K562 (cell line): Measurements from ENCODE around the gene GPAT3. TPM values are rescaled to one million over a fixed set of nuclear protein-coding genes. Genes with fewer than 3 reads are reported as not detected.

ENCODE experiments used
- ATAC-seq: fragments of 200-7000 bp; cut with Tn5 transposase; 3 replicates; pipeline ENCODE4 v1.9.1; 2020; ENCODE audit warnings: moderate library complexity
- BruUV-seq: library from RNA; stranded (reverse); fragments of 400-500 nt; replicated peaks from 2 replicates; lab custom pipeline; 2021; lab: Mats Ljungman, UMichigan
- CTCF ChIA-PET: fragments of 300-600 bp; formaldehyde crosslinking; extraction: SDS; loops from one replicate; lab custom pipeline; 2021; ENCODE audit warnings: low intra/inter-chr PET ratio; lab: Yijun Ruan, JAX
- POLR2A ChIA-PET: fragments of 300-600, 350-650 bp; sonication (Branson Sonifier 250); formaldehyde crosslinking; extraction: SDS; loops from one replicate; lab custom pipeline; 2021; ENCODE audit warnings: antibody characterized with exemption, inconsistent platforms; lab: Yijun Ruan, JAX
- DNase-seq, 4 experiments: peaks; one replicate each; pipeline versions ENCODE4 v3.0.0 to v3.0.0-alpha.2; 2011 to 2018; ENCODE audit warnings: low spot score in 3 of 4, mixed read lengths in 3 of 4; ENCODE audit errors: extremely low read depth in 1 of 4
- FAIRE-seq: peaks from 2 replicates; lab custom pipeline; 2011; peaks lifted over from hg19 to GRCh38; lab: Jason Lieb, UNC
- H2AFZ ChIP-seq: 2 replicates; pipeline ENCODE4 v1.6.0; 2011; ENCODE audit warnings: low read depth, low read length, control low read depth, inconsistent platforms
- H3K27ac ChIP-seq: fragments of 200-600 bp; 3 replicates; pipeline ENCODE4 v1.8.0; 2011; ENCODE audit warnings: low read depth, mild to moderate bottlenecking, control low read depth, inconsistent platforms, low read length, moderate library complexity, mixed read lengths; ENCODE audit errors: extremely low read depth
- H3K27me3 ChIP-seq, 2 experiments: fragments of 300-600 bp in 1 of 2; 2 replicates in 1 of 2; 3 replicates in 1 of 2; pipeline versions ENCODE4 v1.6.0 to v1.8.0; 2011; ENCODE audit warnings: inconsistent platforms in 2 of 2, low read length in 2 of 2, mild to moderate bottlenecking in 1 of 2, mixed read lengths in 1 of 2, moderate library complexity in 1 of 2; ENCODE audit not compliant: control insufficient read depth in 2 of 2, insufficient read depth in 2 of 2
- H3K36me3 ChIP-seq: fragments of 300-600 bp; 3 replicates; pipeline ENCODE4 v1.8.0; 2011; ENCODE audit warnings: mild to moderate bottlenecking, low read length, inconsistent platforms; ENCODE audit not compliant: control insufficient read depth, insufficient read depth
- H3K4me1 ChIP-seq, 2 experiments: fragments of 200-600 bp in 1 of 2; replicated peaks in 1 of 2; 2 replicates in 1 of 2; 3 replicates in 1 of 2; pipeline versions ENCODE4 v1.5.1 to v1.8.0; 2011; ENCODE audit warnings: inconsistent platforms in 2 of 2, low read length in 2 of 2, mild to moderate bottlenecking in 1 of 2, mixed read lengths in 1 of 2, moderate library complexity in 1 of 2; ENCODE audit not compliant: control insufficient read depth in 2 of 2, insufficient read depth in 2 of 2
- H3K4me2 ChIP-seq: 2 replicates; pipeline ENCODE4 v1.6.1; 2011; ENCODE audit warnings: low read length, control low read depth, inconsistent platforms, mixed read lengths; ENCODE audit not compliant: insufficient read depth
- H3K4me3 ChIP-seq: fragments of 200-600 bp; sonication (generic), shearing (Covaris generic); 2 replicates; pipeline ENCODE4 v1.5.1; 2016; ENCODE audit warnings: control low read depth, inconsistent platforms
- H3K79me2 ChIP-seq: fragments of 200-600 bp; 3 replicates; pipeline ENCODE4 v1.8.0; 2011; ENCODE audit warnings: low read length, inconsistent platforms; ENCODE audit not compliant: control insufficient read depth, insufficient read depth
- H3K9ac ChIP-seq, 2 experiments: 2 replicates each; pipeline versions ENCODE4 v1.6.0 to v1.6.1; 2011; ENCODE audit warnings: low read depth in 2 of 2, low read length in 2 of 2, control low read depth in 1 of 2, inconsistent platforms in 1 of 2, mild to moderate bottlenecking in 1 of 2, mixed read lengths in 1 of 2; ENCODE audit not compliant: insufficient read depth in 1 of 2
- H3K9me1 ChIP-seq: one replicate; pipeline ENCODE4 v1.6.0; 2011; ENCODE audit warnings: inconsistent platforms, mild to moderate bottlenecking, low read length, moderate library complexity; ENCODE audit not compliant: control insufficient read depth, insufficient read depth
- H3K9me3 ChIP-seq: replicated peaks from 2 replicates; pipeline ENCODE4 v1.5.1; 2011; ENCODE audit warnings: low read depth, low read length, inconsistent platforms; ENCODE audit not compliant: control insufficient read depth, insufficient read depth
- H4K20me1 ChIP-seq: replicated peaks from 2 replicates; pipeline ENCODE4 v1.6.1; 2011; ENCODE audit warnings: low read length, inconsistent platforms, mixed read lengths; ENCODE audit not compliant: control insufficient read depth, insufficient read depth
- HOXB6 ChIP-seq: fragments of 250-450 bp; sonication (Bioruptor Pico); IDR thresholded peaks from 2 replicates; pipeline ENCODE4 v1.5.1; 2022; ENCODE audit warnings: mild to moderate bottlenecking, borderline replicate concordance
- MEF2D ChIP-seq: conservative IDR thresholded peaks from 2 replicates; pipeline ENCODE4 v1.6.1; 2016; ENCODE audit warnings: low read depth, missing genetic modification characterization, missing compliant biosample characterization
- PTRF ChIP-seq: fragments of 450-650 bp; IDR thresholded peaks from 2 replicates; pipeline ENCODE4 v1.6.1; 2016; ENCODE audit warnings: mild to moderate bottlenecking, missing genetic modification characterization, missing compliant biosample characterization
- TAF7 ChIP-seq: fragments of 450-650 bp; IDR thresholded peaks from 2 replicates; pipeline ENCODE4 v1.6.1; 2016; ENCODE audit warnings: missing genetic modification characterization, missing compliant biosample characterization
- ZNF282 ChIP-seq: sonication (generic); formaldehyde crosslinking; IDR thresholded peaks from 2 replicates; pipeline ENCODE4 v1.8.1; 2023; ENCODE audit warnings: missing genetic modification reagents
- ZNF324 ChIP-seq: fragments of 250-450 bp; sonication (Bioruptor Pico); IDR thresholded peaks from 2 replicates; pipeline ENCODE4 v1.4.0; 2020; ENCODE audit warnings: mild to moderate bottlenecking
- WGBS: fragments of 100-300 bp; shearing (Covaris generic); methylation state at CpG from one replicate; pipeline ENCODE4 v1.1.6; 2016; ENCODE audit warnings: low coverage, mixed read lengths; ENCODE audit not compliant: insufficient coverage; ENCODE audit errors: missing lambda C conversion rate; 5-methylcytosine and 5-hydroxymethylcytosine counted together
- in situ Hi-C: fragments of 300-500 bp; cut with MboI; formaldehyde crosslinking; loops from 4 replicates; pipeline ENCODE4 v1.15.0; 2018; ENCODE audit warnings: inconsistent platforms, mixed read lengths
- intact Hi-C: fragments of 100-400 bp; cut with micrococcal nuclease; formaldehyde crosslinking; loops from 2 replicates; pipeline ENCODE4 v1.14.2; 2022
- polyA plus RNA-seq, 8 experiments: library from polyadenylated mRNA; depleted of rRNA in 4 of 8; stranded (reverse) in 5 of 8; unstranded in 3 of 8; fragments of >200 nt; fragmentation: Nextera tagmentation in 2 of 8; fragmentation: Illumina TruSeq in 1 of 8; extraction: Ambion mirVana in 2 of 8; extraction: Trizol in 1 of 8; gene quantifications; 2 replicates each; pipeline versions ENCODE4 v1.2.1 to v1.2.3, GENCODE V29; 2011 to 2014; ENCODE audit warnings: inconsistent platforms in 1 of 8, missing spikeins in 1 of 8
- total RNA-seq, 7 experiments: library from RNA; depleted of rRNA in 6 of 7; stranded (reverse); fragments of >200 nt in 6 of 7; fragmentation: Illumina TruSeq in 2 of 7; extraction: Trizol in 2 of 7; gene quantifications; 2 replicates each; pipeline versions ENCODE4 v1.2.1 to v1.2.3, GENCODE V29; 2011 to 2021; ENCODE audit warnings: low replicate concordance in 1 of 7
- TF ChIP-seq, protein P1 (sequence below): fragments of 450-650 bp; formaldehyde crosslinking; IDR thresholded peaks from 2 replicates; pipeline ENCODE4 v1.4.0; 2020; ENCODE audit warnings: mild to moderate bottlenecking
- TF ChIP-seq, protein P2 (sequence below): fragments of 450-650 bp; IDR thresholded peaks from 2 replicates; pipeline ENCODE4 v1.6.1; 2018; ENCODE audit warnings: mild to moderate bottlenecking, low read depth; ENCODE audit not compliant: partially characterized antibody
- TF ChIP-seq, protein P3 (sequence below): fragments of 250-450 bp; sonication (Bioruptor Pico); IDR thresholded peaks from 2 replicates; pipeline ENCODE4 v1.5.0; 2020; ENCODE audit warnings: mild to moderate bottlenecking
- TF ChIP-seq, protein P4 (sequence below): fragments of 250-450 bp; sonication (Bioruptor Pico); IDR thresholded peaks from 2 replicates; pipeline ENCODE4 v1.8.0; 2021; ENCODE audit warnings: borderline replicate concordance, mild to moderate bottlenecking, moderate library complexity; ENCODE audit not compliant: poor library complexity, severe bottlenecking

Gene GPAT3
- total and polyA plus RNA-seq, 9 of the 15 experiments (the other 6 are each of a cell fraction or from before 2014, with no cell fraction given): 4.1 to 16.1 (median 13.1) TPM

DNA sequence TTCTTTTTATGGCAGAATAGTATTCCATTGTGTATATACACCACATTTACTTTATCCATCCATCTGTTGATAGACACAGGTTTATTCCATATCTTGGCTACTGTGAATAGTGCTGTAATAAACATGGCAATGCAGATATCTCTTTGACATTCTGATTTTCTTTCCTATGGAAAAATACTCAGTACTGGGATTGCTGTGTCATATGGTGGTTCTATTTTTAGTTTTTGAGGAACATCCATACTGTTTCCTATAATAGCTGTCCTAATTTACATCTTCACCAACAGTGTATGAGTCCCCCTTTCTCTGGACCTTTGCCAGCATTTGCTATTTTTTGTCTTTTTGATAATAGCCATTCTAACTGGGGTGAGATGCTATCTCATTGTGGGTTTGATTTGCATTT is 73.5 kb downstream of the GPAT3 start (continued):
- TF ChIP-seq TAF7 (tag): no peak
- no peak for TF ChIP-seq PTRF (tag)
- TF ChIP-seq, protein P1, sequence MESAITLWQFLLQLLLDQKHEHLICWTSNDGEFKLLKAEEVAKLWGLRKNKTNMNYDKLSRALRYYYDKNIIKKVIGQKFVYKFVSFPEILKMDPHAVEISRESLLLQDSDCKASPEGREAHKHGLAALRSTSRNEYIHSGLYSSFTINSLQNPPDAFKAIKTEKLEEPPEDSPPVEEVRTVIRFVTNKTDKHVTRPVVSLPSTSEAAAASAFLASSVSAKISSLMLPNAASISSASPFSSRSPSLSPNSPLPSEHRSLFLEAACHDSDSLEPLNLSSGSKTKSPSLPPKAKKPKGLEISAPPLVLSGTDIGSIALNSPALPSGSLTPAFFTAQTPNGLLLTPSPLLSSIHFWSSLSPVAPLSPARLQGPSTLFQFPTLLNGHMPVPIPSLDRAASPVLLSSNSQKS: no peak
- TF ChIP-seq ZNF282 (CRISPR knock-in tag): no peak
- TF ChIP-seq HOXB6 (CRISPR knock-in tag): no peak
- TF ChIP-seq MEF2D (tag): peak; percentile 89

DNA sequence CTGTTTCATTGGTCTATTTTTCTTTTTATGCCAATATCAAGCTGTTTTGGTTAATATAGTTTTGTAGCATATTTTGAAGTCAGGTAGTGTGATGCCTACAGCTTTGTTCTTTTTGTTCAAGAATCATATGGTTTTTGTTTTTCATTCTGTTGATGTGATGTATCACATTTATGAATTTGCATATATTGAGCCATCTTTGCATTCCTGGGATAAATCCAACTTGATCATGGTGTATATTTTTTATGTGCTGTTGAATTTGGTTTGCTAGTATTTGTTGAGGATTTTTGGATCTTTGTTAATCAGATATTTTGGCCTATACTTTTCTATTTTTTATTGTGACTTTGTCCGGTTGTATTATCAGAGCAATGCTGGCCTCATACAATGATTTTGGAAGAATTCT is 74.8 kb downstream of the GPAT3 start:
- no TSS peak for BruUV-seq
- WGBS: 89% methylated on average over 1 of the region's 1 CpG
- ATAC-seq (no peak), FAIRE-seq (no peak), DNase-seq (no peak)
- no peak overlapping the region for H2AFZ ChIP-seq
- intact Hi-C loops: no loop called here
- no peaks in the 10 kb centered on the region; the same call in none of the 2 replicates for H3K9me3 ChIP-seq
- no peaks in the 10 kb centered on the region for H3K79me2 ChIP-seq
- no peaks in the 10 kb centered on the region for H3K4me1 ChIP-seq
- in situ Hi-C loops: no loop called here
- no peaks in the 10 kb centered on the region for H4K20me1 ChIP-seq
- H3K9ac ChIP-seq: no peak overlapping the region
- POLR2A ChIA-PET: no interaction called here
- CTCF ChIA-PET: no interaction called here
- no peak overlapping the region for H3K4me3 ChIP-seq
- TF ChIP-seq, protein P2, sequence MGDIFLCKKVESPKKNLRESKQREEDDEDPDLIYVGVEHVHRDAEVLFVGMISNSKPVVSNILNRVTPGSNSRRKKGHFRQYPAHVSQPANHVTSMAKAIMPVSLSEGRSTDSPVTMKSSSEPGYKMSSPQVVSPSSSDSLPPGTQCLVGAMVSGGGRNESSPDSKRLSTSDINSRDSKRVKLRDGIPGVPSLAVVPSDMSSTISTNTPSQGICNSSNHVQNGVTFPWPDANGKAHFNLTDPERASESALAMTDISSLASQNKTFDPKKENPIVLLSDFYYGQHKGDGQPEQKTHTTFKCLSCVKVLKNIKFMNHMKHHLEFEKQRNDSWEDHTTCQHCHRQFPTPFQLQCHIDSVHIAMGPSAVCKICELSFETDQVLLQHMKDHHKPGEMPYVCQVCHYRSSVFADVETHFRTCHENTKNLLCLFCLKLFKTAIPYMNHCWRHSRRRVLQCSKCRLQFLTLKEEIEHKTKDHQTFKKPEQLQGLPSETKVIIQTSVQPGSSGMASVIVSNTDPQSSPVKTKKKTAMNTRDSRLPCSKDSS: peak; percentile 37
- TF ChIP-seq, protein P3, sequence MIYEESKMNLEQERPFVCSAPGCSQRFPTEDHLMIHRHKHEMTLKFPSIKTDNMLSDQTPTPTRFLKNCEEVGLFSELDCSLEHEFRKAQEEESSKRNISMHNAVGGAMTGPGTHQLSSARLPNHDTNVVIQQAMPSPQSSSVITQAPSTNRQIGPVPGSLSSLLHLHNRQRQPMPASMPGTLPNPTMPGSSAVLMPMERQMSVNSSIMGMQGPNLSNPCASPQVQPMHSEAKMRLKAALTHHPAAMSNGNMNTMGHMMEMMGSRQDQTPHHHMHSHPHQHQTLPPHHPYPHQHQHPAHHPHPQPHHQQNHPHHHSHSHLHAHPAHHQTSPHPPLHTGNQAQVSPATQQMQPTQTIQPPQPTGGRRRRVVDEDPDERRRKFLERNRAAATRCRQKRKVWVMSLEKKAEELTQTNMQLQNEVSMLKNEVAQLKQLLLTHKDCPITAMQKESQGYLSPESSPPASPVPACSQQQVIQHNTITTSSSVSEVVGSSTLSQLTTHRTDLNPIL (CRISPR knock-in tag): no peak
- peak; percentile 84 for TF ChIP-seq ZNF324 (CRISPR knock-in tag)
- TF ChIP-seq, protein P4, sequence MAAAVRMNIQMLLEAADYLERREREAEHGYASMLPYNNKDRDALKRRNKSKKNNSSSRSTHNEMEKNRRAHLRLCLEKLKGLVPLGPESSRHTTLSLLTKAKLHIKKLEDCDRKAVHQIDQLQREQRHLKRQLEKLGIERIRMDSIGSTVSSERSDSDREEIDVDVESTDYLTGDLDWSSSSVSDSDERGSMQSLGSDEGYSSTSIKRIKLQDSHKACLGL: no peak
- no peaks in the 10 kb centered on the region for H3K9me1 ChIP-seq
- H3K4me2 ChIP-seq: no peak overlapping the region
- no peak overlapping the region for H3K27ac ChIP-seq
- H3K27me3 ChIP-seq: no peaks in the 10 kb centered on the region
- no peaks in the 10 kb centered on the region for H3K36me3 ChIP-seq
